Natural killer cell (primary cell): ENCODE results near the gene NCAPG2. TPM values are rescaled to one million over a fixed set of nuclear protein-coding genes. Genes with fewer than 3 reads are reported as not detected.
A peak's percentile ranks its signal among the peaks of the same experiment; 100 is the strongest.

Experiments
- ATAC-seq, 3 donors: fragments of 150-1000 bp in 2 of 3; fragments of 200-7000 bp in 1 of 3; cut with Tn5 transposase; 1 replicate in 1 of 3; 2 replicates in 2 of 3; pipeline ENCODE4 v1.10.0; 2021; ENCODE audit warnings: mild to moderate bottlenecking in 2 of 3, moderate library complexity in 2 of 3
- DNase-seq, 2 donors: peaks; one replicate each; pipeline versions ENCODE4 v3.0.0 to v3.0.0-alpha.2; 2013 to 2021; ENCODE audit warnings: mixed read lengths in 1 of 2
- H3K27ac ChIP-seq: one replicate; pipeline ENCODE4 v1.5.1; 2013; ENCODE audit warnings: mild to moderate bottlenecking, low read length
- H3K27me3 ChIP-seq: one replicate; pipeline ENCODE4 v1.6.1; 2013; ENCODE audit warnings: low read length; ENCODE audit not compliant: control insufficient read depth, insufficient read depth
- H3K36me3 ChIP-seq: one replicate; pipeline ENCODE4 v1.6.1; 2013; ENCODE audit warnings: low read length; ENCODE audit not compliant: control insufficient read depth, insufficient read depth
- H3K4me1 ChIP-seq: one replicate; pipeline ENCODE4 v1.6.1; 2013; ENCODE audit warnings: low read length; ENCODE audit not compliant: control insufficient read depth, insufficient read depth
- H3K4me3 ChIP-seq: one replicate; pipeline ENCODE4 v1.5.1; 2013; ENCODE audit warnings: low read length
- H3K9me3 ChIP-seq: one replicate; pipeline ENCODE4 v1.6.1; 2013; ENCODE audit warnings: low read length; ENCODE audit not compliant: control insufficient read depth, insufficient read depth
- H3K27ac Mint-ChIP-seq, 2 donors: one replicate each; pipeline ENCODE4 v1.8.0; 2022; ENCODE audit warnings: mild to moderate bottlenecking in 2 of 2, mixed read lengths in 2 of 2, moderate library complexity in 1 of 2
- H3K27me3 Mint-ChIP-seq, 2 donors: one replicate each; pipeline ENCODE4 v1.8.0; 2022; ENCODE audit warnings: low read depth in 2 of 2, mixed read lengths in 2 of 2
- H3K36me3 Mint-ChIP-seq: one replicate; pipeline ENCODE4 v1.8.0; 2022; ENCODE audit warnings: mixed read lengths
- H3K4me1 Mint-ChIP-seq, 2 donors: one replicate each; pipeline ENCODE4 v1.8.0; 2022; ENCODE audit warnings: mixed read lengths in 2 of 2
- H3K4me3 Mint-ChIP-seq: one replicate; pipeline ENCODE4 v1.8.0; 2022; ENCODE audit warnings: mild to moderate bottlenecking, moderate library complexity, mixed read lengths
- H3K9me3 Mint-ChIP-seq, 2 donors: one replicate each; pipeline ENCODE4 v1.8.0; 2022; ENCODE audit warnings: mixed read lengths in 2 of 2
- WGBS: methylation state at CpG from one replicate; pipeline ENCODE4 v1.1.7; 2013; ENCODE audit warnings: missing lambda C conversion rate; ENCODE audit not compliant: insufficient coverage; 5-methylcytosine and 5-hydroxymethylcytosine counted together
- intact Hi-C: fragments of 100-400 bp; cut with micrococcal nuclease; formaldehyde crosslinking; loops from one replicate; pipeline ENCODE4 v1.14.2; 2022
- total RNA-seq, 4 donors: library from RNA; stranded (reverse); fragments of 120-200 nt in 1 of 4; gene quantifications; one replicate each; pipeline versions ENCODE4 v1.2.3 to v1.2.4, GENCODE V29; 2013 to 2022
- TF ChIP-seq, protein P1 (sequence below): fragments of 200-600 bp; IDR thresholded peaks from one replicate; pipeline ENCODE4 v1.8.0; 2022; ENCODE audit warnings: antibody characterized with exemption

Gene NCAPG2
- total RNA-seq, 3 donors from 2014 or later (not counting 1 experiment from before 2014, with no cell fraction given) = 8.8 to 14.8 (median 14.1) TPM

- 100% methylated on average over 1 of the region's 1 CpG for WGBS
- ATAC-seq (no peak), DNase-seq (no peak)
- H3K9me3 ChIP-seq = no peaks in the 10 kb centered on the region
- no peaks in the 10 kb centered on the region for H3K36me3 ChIP-seq
- no peak overlapping the region for H3K27ac ChIP-seq
- no peaks in the 10 kb centered on the region for H3K27me3 ChIP-seq
- intact Hi-C loops = no loop called here
- TF ChIP-seq, protein P1, sequence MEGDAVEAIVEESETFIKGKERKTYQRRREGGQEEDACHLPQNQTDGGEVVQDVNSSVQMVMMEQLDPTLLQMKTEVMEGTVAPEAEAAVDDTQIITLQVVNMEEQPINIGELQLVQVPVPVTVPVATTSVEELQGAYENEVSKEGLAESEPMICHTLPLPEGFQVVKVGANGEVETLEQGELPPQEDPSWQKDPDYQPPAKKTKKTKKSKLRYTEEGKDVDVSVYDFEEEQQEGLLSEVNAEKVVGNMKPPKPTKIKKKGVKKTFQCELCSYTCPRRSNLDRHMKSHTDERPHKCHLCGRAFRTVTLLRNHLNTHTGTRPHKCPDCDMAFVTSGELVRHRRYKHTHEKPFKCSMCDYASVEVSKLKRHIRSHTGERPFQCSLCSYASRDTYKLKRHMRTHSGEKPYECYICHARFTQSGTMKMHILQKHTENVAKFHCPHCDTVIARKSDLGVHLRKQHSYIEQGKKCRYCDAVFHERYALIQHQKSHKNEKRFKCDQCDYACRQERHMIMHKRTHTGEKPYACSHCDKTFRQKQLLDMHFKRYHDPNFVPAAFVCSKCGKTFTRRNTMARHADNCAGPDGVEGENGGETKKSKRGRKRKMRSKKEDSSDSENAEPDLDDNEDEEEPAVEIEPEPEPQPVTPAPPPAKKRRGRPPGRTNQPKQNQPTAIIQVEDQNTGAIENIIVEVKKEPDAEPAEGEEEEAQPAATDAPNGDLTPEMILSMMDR = no peak
- H3K4me3 Mint-ChIP-seq = no peak overlapping the region
- H3K4me1 ChIP-seq = no peaks in the 10 kb centered on the region
- H3K36me3 Mint-ChIP-seq = no peaks in the 10 kb centered on the region
- no peaks in the 10 kb centered on the region for H3K27me3 Mint-ChIP-seq
- no peaks in the 10 kb centered on the region for H3K9me3 Mint-ChIP-seq
- no peak overlapping the region for H3K4me3 ChIP-seq
- no peak overlapping the region for H3K27ac Mint-ChIP-seq
- H3K4me1 Mint-ChIP-seq = peaks cover 0 to 4% of the 10 kb centered on the region in 2 donors
These were observed 89.9 kb downstream of the NCAPG2 start for GRCh38 chr7:158614700-158615099.

DNA sequence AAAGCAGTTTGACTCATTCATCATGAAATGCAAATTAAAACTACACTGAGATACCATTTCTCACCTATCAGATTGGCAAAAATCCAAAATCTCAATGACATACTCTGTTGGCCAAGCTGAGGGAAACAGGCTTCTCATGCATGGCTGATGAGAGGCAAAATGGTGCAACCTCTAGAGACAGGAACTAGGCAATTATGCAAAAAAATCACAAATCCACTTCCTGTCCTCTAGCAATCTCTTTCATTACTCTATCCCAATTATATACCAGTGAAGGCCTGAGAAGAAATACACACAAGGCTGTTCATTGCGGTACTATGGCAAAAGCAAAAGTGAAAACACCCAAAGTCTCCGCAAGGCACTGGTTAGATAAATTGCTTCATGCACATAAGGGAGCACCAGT lies 91.1 kb downstream of the NCAPG2 start:
- Histone ChIP-seq H3K4me1 (no peaks in the 10 kb centered on the region), H3K36me3 (no peaks in the 10 kb centered on the region), H3K27ac (no peak overlapping the region), H3K27me3 (no peaks in the 10 kb centered on the region), H3K9me3 (no peaks in the 10 kb centered on the region), H3K4me3 (no peak overlapping the region)
- Mint-ChIP-seq H3K4me3 (no peak overlapping the region), H3K27me3 (no peaks in the 10 kb centered on the region), H3K9me3 (peaks cover 0 to 3% of the 10 kb centered on the region in 2 donors), H3K4me1 (peaks cover 4 to 7% of the 10 kb centered on the region in 2 donors), H3K36me3 (no peaks in the 10 kb centered on the region), H3K27ac (no peak overlapping the region)
- ATAC-seq = peak in 1 of 3 donors; percentile 31
- TF ChIP-seq, protein P1 = no peak
- 92% methylated on average over 2 of the region's 2 CpGs for WGBS
- no peak for DNase-seq
- intact Hi-C loops = no loop called here

GRCh38 chr7:158612546-158612945 lies 92.1 kb downstream of the NCAPG2 start:
- DNase-seq (no peak), ATAC-seq (no peak)
- Mint-ChIP-seq H3K36me3 (no peaks in the 10 kb centered on the region), H3K4me1 (peaks cover 4 to 7% of the 10 kb centered on the region in 2 donors), H3K27ac (no peak overlapping the region), H3K9me3 (peaks cover 0 to 3% of the 10 kb centered on the region in 2 donors), H3K27me3 (no peaks in the 10 kb centered on the region), H3K4me3 (no peak overlapping the region)
- TF ChIP-seq, protein P1 = no peak
- WGBS = 94% methylated on average over 4 of the region's 4 CpGs
- H3K4me3 ChIP-seq = no peak overlapping the region
- H3K9me3 ChIP-seq = no peaks in the 10 kb centered on the region
- no peak overlapping the region for H3K27ac ChIP-seq
- no peaks in the 10 kb centered on the region for H3K36me3 ChIP-seq
- H3K4me1 ChIP-seq = no peaks in the 10 kb centered on the region
- intact Hi-C loops = no loop called here
- no peaks in the 10 kb centered on the region for H3K27me3 ChIP-seq

DNA sequence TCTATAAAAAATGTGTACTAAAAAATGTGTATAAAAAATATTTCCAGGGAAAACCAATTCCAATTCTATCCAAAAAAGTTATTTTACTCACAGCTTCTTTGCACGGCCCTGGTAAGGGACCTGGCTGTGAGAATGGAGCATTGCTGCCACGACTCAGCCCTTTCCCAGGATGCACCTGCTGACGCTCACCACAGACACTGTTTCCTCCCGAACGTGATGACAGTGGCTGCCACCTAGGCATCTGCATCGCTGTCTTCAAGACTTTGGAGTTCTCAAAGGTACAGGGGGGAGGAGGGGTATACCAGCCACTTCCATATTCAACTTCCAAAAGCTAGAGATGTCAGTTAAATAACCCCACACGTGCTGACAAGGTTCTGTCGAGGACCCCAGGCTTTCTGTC lies 93.1 kb downstream of the NCAPG2 start:
- Mint-ChIP-seq H3K9me3 (peaks cover 0 to 3% of the 10 kb centered on the region in 2 donors), H3K27ac (no peak overlapping the region), H3K4me1 (peaks cover 4 to 7% of the 10 kb centered on the region in 2 donors), H3K4me3 (no peak overlapping the region), H3K27me3 (no peaks in the 10 kb centered on the region), H3K36me3 (no peaks in the 10 kb centered on the region)
- Histone ChIP-seq H3K36me3 (no peaks in the 10 kb centered on the region), H3K27me3 (no peaks in the 10 kb centered on the region), H3K9me3 (no peaks in the 10 kb centered on the region), H3K4me3 (no peak overlapping the region), H3K27ac (no peak overlapping the region), H3K4me1 (no peaks in the 10 kb centered on the region)
- DNase-seq (no peak), ATAC-seq (no peak)
- TF ChIP-seq, protein P1 = no peak
- 34% methylated on average over 8 of the region's 8 CpGs for WGBS
- intact Hi-C loops = no loop called here
